GM11168 (cell line): ENCODE data around the gene MTA1.

ENCODE experiments used
- in situ Hi-C: fragments of 300-500 bp; cut with MboI; formaldehyde crosslinking; loops from one replicate; pipeline ENCODE4 v1.12.0; 2022; ENCODE audit warnings: low sequenced_read_pairs; ENCODE audit not compliant: unreplicated experiment

The MTA1 gene

DNA sequence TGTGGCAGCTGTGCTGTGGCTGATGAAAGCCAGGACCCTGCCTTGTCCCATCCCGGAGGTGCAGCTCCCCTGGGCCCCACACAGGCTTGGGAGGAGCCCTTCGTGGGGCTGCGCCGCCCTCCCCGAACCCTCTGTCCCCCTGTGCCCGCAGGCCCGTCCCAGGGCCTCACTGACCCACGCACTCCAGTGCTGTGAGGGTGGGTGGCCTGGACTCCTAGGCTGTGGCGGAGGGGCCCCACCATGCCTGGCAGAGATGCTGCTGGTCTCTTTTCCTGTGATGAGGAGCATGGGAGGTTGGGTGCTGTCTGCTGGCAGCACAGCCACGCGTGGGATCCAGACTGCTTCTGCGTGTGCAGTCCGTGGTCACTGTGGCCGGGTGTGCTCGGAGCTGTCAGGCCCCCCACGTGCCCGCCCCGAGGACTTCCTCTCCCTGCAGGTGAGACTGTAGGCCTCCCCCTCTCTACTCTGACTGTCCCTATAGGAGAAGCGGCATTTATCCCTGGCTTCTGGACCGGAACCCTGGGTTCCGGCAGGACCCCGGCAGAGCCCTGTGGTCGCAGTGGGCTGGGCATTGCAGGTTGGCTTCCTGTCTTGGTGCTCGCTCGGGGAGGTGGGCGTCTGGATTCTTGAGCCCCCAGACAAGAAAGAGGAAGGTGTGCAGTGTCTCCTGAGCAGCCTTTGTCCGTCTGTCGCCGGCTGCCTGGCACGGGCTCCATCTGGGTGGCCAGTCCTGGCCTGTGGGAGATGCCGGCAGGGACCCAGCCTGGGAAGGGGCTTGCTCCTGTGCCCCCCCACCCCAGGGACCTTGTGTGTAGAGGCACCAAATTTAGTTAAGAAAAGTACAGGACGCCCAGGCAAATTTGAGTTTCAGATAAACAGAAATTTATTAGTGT is 2.3 kb downstream of the MTA1 start:
- in situ Hi-C loops, result no loop called here

DNA sequence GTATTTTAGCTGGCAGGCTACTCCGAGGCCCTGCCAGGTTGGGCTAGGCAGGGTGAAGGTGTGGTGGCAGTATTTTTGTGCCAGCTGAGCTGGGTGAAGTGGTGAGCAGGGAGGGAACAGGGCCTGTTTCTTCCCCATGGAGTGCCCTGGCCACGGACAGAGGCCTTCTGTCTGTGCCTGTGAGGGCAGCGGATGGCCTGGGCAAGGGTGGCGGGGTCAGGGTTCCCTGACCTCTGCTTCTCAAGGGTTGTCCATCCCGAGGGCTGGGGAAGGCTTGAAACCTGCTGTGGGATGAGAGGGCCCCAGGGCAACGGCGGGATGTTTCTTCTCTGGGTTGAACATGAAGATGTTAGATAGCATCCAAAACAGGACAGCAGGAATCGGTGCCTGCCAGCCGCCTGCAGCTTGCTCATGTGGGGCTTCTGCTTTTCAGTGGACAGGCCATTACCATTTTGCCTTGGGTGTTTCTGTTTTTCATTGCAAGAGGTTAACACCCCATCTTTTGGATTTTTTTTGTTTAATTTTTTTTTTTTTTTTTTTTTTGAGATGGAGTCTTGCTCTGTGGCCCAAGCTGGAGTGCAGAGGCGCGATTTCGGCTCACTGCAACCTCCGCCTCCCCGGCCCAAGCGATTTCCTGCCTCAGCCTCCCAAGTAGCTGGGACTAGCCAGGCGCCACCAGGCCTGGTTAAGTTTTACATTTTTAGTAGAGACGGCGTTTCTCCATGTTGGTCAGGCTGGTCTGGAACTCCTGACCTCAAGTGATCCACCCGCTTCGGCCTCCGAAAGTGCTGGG is 3.3 kb downstream of the MTA1 start:
- in situ Hi-C loops, result no loop called here

DNA sequence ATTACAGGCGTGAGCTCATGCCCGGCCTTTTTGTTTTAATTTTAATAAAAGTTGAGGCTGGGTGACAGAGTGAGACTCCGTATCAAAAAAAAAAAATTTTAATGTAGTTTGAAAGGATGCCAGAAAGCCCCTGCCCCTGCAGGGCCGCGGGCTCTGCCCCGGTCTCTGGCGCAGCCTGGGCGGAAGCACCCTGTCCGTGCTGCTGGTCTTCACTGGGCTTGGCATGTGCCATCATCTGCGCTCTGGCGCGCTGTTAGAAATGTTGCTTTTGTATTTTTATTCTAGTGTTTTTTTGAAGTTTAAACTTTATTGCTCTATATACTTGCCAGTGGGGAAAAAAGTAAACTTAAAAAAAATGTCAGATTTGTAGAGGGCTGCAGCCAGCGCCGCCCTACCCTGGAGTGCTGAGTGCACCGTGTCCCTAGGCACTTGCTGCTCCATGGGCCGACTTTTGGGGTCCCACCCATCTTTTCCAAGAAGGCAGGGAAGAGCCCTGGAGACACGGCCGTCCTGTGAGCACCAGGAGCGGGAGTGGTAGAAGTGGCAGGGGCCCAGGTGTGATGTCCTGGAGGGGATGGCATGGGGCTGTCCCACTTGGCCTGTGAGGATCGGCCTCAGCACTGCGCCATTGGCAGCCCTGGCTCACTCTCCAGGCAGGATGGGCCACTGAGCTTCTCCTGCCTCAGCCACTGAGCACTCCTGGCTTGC is 4.0 kb downstream of the MTA1 start:
- in situ Hi-C loops, result no loop called here

- in situ Hi-C loops, result no loop called here
Observed at GRCh38 chr14:105424861-105425260, 5.2 kb downstream of the MTA1 start.

GRCh38 chr14:105425823-105426247 is 6.2 kb downstream of the MTA1 start:
- in situ Hi-C loops, result no loop called here

- in situ Hi-C loops, result no loop called here
Observed at GRCh38 chr14:105426416-105427130, 6.9 kb downstream of the MTA1 start.

GRCh38 chr14:105427412-105427811 is 7.8 kb downstream of the MTA1 start:
- in situ Hi-C loops, result no loop called here

- in situ Hi-C loops, result no loop called here
Observed at GRCh38 chr14:105427936-105428485, 8.4 kb downstream of the MTA1 start.

GRCh38 chr14:105430042-105430441 is 10.4 kb downstream of the MTA1 start:
- in situ Hi-C loops, result no loop called here

DNA sequence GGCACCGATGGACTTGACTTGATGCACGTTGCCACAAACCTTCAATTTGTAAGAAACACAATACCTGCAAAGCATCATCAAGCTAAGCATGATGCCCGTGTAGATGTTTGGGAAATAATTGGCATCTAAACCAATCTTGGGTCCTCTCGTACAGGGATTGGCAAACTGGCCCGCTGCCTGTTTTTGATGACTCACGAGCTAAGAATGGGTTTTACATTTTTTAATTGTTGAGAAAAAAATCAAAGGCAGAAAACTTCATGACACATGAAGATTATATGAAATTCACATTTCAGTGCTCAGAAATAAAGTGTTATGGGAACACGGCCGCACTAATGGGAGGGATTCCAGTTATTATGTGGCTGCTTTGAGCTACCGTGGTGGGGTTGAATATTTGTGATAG is 10.9 kb downstream of the MTA1 start:
- in situ Hi-C loops, result no loop called here

- in situ Hi-C loops, result no loop called here
Observed at GRCh38 chr14:105431256-105431655, 11.6 kb downstream of the MTA1 start.

GRCh38 chr14:105432657-105433056 is 13.0 kb downstream of the MTA1 start:
- in situ Hi-C loops, result no loop called here

- in situ Hi-C loops, result no loop called here
Observed at GRCh38 chr14:105433161-105433605, 13.6 kb downstream of the MTA1 start.

- in situ Hi-C loops, result no loop called here
Observed at GRCh38 chr14:105436402-105436801, 16.8 kb downstream of the MTA1 start.

- in situ Hi-C loops, result no loop called here
Observed at GRCh38 chr14:105436891-105437722, 17.5 kb downstream of the MTA1 start.

- in situ Hi-C loops, result no loop called here
Observed at GRCh38 chr14:105437723-105438500, 18.3 kb downstream of the MTA1 start.

- in situ Hi-C loops, result no loop called here
Observed at GRCh38 chr14:105439179-105439578, 19.6 kb downstream of the MTA1 start.
